HG03095 (cell line): ENCODE results near the gene FKBP9.

Experiments
- ATAC-seq: cut with Tn5 transposase; IDR thresholded peaks from one replicate; pipeline ENCODE4 v1.9.1; 2021; ENCODE audit warnings: moderate library complexity; ENCODE audit not compliant: unreplicated experiment

FKBP9 gene

DNA sequence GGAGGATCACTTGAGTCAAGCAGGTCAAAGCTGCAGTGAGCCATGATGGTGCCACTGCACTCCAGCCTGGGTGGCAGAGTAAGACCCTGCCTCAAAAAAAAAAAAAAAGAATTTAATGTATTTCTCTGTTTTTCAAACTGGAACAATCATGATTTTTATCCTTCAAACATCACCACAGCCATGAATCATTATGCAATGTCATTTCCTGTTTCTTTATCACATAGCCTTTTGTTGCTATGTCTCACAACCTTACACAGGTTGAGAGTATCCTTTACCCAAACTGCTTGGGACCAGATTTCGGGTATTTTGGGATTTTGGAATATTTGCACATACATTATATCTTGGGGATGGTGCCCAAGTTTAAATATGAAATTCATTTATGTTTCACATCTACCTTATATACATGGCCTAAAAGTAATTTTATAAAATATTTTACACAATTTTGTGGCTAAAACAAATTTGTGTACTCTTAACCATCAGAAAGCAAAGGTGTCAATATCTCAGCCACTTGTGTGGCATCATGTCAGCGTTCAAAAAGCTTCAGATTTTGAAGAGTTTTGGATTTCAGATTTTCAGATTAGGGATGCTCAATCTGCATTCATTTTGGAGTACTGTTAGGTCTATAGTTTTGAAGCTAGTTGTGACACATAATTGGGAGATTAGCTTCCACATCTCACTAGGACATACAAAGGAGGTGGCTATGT lies 97.2 kb downstream of the FKBP9 start:
- no peak for ATAC-seq

DNA sequence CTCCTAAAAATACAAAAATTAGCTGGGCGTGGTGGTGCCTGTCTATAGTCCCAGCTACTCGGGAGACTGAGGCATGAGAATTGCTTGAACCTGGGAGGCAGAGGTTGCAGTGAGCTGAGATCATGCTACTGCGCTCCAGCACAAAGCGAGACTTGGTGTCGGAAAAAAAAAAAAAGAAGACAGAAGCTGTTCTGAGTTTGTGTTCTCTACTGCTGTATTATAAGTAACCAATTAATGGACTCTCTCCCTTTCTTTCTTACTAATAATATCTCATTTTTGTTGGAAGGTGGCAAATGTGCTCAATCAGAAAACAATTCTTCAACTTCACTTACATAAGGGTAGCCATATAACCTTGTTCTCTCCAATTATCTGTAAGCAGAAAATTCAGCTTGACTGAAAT lies 97.9 kb downstream of the FKBP9 start:
- ATAC-seq, result no peak
